Brain microvascular endothelial cell (primary cell): Measurements from ENCODE around the gene ZSCAN20.

Source experiments
- DNase-seq: peaks from one replicate; pipeline ENCODE4 v3.0.0-alpha.2; 2020
- H3K27ac ChIP-seq: fragments of 250-450 bp; sonication (Bioruptor Pico); 2 replicates; pipeline ENCODE4 v1.5.1; 2020; ENCODE audit warnings: mild to moderate bottlenecking, moderate library complexity
- H3K27me3 ChIP-seq: fragments of 250-450 bp; sonication (Bioruptor Pico); replicated peaks from 2 replicates; pipeline ENCODE4 v1.5.1; 2020; ENCODE audit warnings: mild to moderate bottlenecking
- H3K36me3 ChIP-seq: fragments of 250-450 bp; sonication (Bioruptor Pico); replicated peaks from 2 replicates; pipeline ENCODE4 v1.5.1; 2020; ENCODE audit warnings: mild to moderate bottlenecking
- H3K4me3 ChIP-seq: 2 replicates; pipeline ENCODE4 v1.5.1; 2011; ENCODE audit warnings: low read depth, mild to moderate bottlenecking, control low read depth, low read length, moderate library complexity
- in situ Hi-C: cut with HindIII; loops from 2 replicates; pipeline ENCODE4 v1.10.0; 2017; ENCODE audit warnings: low sequenced_read_pairs, low pct_ligation_motif_present
- TF ChIP-seq, protein P1 (sequence below): IDR thresholded peaks from 2 replicates; pipeline ENCODE4 v1.5.1; 2011; ENCODE audit warnings: low read depth, mild to moderate bottlenecking, moderate library complexity, low read length, control low read depth, inconsistent platforms; ENCODE audit errors: missing control alignments

ZSCAN20 gene

DNA sequence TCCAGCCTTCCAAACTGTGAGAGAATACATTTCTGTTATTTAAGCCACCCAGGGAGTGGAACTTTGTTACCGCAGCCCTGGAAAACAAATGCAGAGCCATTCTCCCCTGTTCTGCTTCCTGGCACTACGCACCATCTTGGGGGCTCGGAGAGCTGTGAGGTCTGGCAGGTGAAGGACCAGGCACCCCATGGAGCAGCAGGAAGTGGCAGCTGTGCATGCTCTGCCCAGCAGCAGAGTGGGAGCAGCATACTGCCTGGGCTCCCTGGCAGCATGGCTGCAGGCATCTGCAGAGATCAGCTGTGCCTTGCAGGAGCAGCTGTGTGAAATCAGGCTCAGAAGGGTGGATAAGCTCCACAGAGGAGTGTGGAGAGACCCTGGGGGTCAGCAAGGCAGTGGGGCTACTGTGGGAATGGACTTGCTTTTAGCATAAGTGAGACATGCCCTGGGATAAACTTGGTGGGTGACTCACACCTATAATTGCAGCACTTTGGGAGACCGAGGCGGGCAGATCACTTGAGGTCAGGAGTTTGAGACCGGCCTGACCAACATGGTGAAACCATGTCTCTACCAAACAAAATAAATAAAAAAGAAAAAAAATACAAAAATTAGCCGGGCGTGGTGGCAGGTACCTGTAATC lies 17.7 kb upstream of the ZSCAN20 start:
- no peak for DNase-seq

DNA sequence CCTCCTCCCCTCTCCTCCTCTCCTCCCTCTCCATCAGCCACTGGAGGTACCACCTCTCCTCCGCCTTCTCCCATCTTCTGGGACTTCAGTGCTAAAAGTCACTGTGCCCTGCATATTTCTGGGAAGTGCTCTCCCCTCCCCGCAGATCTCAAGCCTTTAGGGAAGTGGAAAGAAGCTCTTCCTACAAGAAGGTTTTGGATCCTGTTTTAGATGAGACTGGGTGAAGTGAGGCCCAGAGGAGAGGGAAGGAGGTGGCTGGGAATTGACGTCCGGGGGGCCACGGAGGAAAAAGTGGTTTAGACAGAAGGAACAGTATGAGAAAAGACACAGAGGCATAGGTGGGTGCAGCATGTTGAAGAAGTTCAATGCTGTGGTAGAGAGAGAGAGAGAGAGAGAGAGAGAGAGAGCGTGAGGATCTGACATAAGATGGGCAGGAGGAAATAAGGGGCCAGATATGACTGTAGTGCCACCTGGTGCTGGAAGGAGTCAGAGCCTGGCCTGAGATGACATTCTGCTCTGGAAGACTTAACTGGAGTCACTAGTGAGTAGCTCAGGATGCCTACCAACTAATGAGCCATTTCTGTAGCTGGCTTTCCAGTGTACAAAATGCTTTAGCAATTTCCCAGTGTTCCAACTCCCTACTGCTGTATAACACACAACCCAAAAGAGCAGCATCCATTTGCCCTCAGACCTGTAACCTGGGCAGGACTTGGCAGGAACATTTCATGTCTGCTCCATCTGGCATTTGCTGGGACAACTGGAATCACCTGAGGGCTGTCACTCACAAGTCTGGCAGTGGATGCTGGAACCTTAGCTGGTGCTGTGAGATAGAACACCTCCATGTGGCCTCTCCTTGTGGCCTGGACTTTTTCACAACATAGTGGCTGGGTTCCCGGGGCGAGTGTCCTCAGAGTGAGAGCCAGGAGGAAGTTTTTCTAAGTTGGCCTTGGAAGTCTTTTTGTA lies 16.6 kb upstream of the ZSCAN20 start:
- Histone ChIP-seq H3K36me3 (no peaks in the 10 kb centered on the region), H3K27me3 (no peaks in the 10 kb centered on the region), H3K4me3 (no peak overlapping the region), H3K27ac (peak overlapping the region; percentile 41)
- in situ Hi-C loops = no loop called here
- peak; percentile 90 for DNase-seq
- TF ChIP-seq, protein P1, sequence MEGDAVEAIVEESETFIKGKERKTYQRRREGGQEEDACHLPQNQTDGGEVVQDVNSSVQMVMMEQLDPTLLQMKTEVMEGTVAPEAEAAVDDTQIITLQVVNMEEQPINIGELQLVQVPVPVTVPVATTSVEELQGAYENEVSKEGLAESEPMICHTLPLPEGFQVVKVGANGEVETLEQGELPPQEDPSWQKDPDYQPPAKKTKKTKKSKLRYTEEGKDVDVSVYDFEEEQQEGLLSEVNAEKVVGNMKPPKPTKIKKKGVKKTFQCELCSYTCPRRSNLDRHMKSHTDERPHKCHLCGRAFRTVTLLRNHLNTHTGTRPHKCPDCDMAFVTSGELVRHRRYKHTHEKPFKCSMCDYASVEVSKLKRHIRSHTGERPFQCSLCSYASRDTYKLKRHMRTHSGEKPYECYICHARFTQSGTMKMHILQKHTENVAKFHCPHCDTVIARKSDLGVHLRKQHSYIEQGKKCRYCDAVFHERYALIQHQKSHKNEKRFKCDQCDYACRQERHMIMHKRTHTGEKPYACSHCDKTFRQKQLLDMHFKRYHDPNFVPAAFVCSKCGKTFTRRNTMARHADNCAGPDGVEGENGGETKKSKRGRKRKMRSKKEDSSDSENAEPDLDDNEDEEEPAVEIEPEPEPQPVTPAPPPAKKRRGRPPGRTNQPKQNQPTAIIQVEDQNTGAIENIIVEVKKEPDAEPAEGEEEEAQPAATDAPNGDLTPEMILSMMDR = peak; percentile 92

More for the DNA sequence above, 17.7 kb upstream of the ZSCAN20 start:
- no peaks in the 10 kb centered on the region for H3K27me3 ChIP-seq
- H3K36me3 ChIP-seq = no peaks in the 10 kb centered on the region
- H3K27ac ChIP-seq = peak overlapping the region; percentile 1
- in situ Hi-C loops = no loop called here
- H3K4me3 ChIP-seq = no peak overlapping the region
- TF ChIP-seq, protein P1 = no peak

DNA sequence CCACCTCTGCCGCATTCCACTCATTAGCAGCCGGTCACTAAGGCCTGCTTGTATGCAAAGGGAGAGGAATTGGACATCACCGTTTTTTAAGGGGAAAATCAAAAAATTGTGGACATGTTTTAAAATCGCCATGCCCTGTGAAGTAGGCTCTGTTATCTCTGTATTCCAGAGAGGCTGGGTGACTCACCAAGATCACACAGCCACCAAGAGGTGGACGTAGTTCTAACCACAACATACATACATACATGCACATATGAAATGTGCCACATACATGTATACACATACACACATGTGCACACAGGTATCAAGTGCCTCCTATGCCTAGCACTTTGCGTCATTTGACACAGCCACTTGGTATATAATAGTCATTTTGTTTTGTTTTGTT lies 16.0 kb upstream of the ZSCAN20 start:
- DNase-seq = peak; percentile 58

DNA sequence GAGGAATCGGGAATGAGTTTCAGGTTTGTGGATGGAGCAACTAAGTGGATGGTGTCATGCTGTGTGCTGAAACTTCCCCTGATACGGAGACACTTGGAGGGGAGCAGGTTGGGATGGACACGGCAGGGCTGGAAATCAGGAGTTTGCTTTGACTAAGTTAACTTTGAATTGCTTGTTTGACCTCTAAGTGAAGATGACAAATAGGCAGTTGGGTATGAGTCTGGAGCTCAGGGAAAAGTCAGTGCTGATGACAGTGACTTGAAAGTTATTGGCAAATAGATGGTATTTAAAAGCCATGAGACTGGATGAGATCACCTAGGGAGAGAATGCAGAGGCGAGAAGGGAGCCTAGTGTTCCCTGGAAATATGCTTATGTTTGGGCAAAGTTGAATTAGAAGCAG lies 12.8 kb upstream of the ZSCAN20 start:
- peak overlapping the region; percentile 30 for H3K27ac ChIP-seq
- H3K36me3 ChIP-seq = no peaks in the 10 kb centered on the region
- TF ChIP-seq, protein P1 = no peak
- in situ Hi-C loops = no loop called here
- H3K27me3 ChIP-seq = no peaks in the 10 kb centered on the region
- no peak overlapping the region for H3K4me3 ChIP-seq
- DNase-seq = peak; percentile 44

More for the DNA sequence above, 16.0 kb upstream of the ZSCAN20 start:
- no peak overlapping the region for H3K4me3 ChIP-seq
- TF ChIP-seq, protein P1 = no peak
- H3K27me3 ChIP-seq = no peaks in the 10 kb centered on the region
- in situ Hi-C loops = no loop called here
- H3K36me3 ChIP-seq = no peaks in the 10 kb centered on the region
- H3K27ac ChIP-seq = peak overlapping the region; percentile 41

DNA sequence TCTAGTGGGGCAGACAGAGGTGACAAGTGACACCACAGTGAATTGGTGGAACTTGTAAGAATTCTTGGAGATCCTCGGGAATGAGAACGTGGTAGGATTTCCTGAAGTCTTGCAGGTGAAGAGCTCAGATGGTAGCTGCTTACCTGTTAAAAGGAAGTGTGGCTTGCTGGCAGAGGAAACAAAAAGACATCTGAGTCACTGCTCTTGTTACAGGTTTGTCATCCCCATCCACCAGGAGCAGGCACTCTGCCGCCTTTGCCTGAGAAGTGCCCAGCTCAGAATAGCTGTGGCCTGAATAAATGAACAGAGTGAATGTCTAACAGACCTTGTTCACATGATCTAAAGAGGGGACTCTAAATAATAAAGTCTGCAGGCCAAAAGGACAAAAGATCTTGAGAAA lies 12.3 kb upstream of the ZSCAN20 start:
- TF ChIP-seq, protein P1 = no peak
- peak overlapping the region; percentile 7 for H3K27ac ChIP-seq
- no peaks in the 10 kb centered on the region for H3K36me3 ChIP-seq
- in situ Hi-C loops = no loop called here
- DNase-seq = no peak
- no peak overlapping the region for H3K4me3 ChIP-seq
- H3K27me3 ChIP-seq = no peaks in the 10 kb centered on the region
